ENCODE results near the gene RASSF5.
"Not testable (repeated sequence)": the region's sequence is repeated elsewhere in the genome, so short reads cannot be mapped to it uniquely, and the experiment has no call there.

The RASSF5 gene

DNA sequence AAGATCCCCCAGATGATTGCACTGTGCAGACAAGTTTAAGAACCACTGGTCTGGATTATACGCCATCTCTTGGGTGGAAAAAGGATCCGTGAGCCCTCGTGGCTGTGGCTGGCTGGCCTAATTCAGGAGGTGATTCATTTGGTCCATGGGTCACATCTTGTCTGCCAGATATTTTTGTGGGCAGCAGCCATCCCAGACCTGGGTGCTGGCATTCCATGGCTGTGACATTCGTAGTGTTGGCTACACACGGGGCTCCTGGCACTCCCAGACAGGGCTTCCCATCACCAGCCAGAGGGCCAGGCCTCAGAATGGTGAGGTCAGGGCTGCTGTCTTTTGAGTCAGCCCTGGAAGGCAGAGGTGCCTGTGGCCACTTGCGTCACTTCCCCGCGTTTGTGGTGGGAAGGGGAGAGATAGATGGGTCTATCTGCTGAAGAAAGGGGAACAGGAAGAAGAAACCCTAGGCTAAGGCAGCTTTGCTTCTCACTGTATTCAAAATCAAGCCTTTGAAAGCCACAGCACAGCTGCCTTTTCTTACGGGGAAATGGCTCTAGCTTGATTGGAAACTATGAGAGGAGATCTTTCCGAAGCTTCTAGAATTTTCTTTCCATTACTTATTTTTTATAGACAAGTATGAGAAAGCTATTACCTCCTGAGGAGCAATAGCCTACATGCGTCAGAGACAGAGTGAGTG, 72.6 kb downstream of the RASSF5 start:
- Histone ChIP-seq H3K4me3 (ENCODE audit: low read length) (no peak overlapping the region), H3K27me3 (ENCODE audit: control insufficient read depth, insufficient read depth, low read length) (no peaks in the 10 kb centered on the region), H3K36me3 (ENCODE audit: control insufficient read depth, insufficient read depth, low read length) (no peaks in the 10 kb centered on the region), H3K27ac (ENCODE audit: low read length) (no peak overlapping the region), H3K9me3 (ENCODE audit: control insufficient read depth, insufficient read depth, low read length) (no peaks in the 10 kb centered on the region), H3K4me1 (ENCODE audit: control insufficient read depth, insufficient read depth, low read length) (peaks cover 1% of the 10 kb centered on the region; the same call in 1 of the 2 replicates)
- no peak for DNase-seq (ENCODE audit: low read depth, low spot score)
- WGBS (ENCODE audit: insufficient coverage, insufficient read length) = no CpG with 5 or more reads among the region's 11 CpGs

DNA sequence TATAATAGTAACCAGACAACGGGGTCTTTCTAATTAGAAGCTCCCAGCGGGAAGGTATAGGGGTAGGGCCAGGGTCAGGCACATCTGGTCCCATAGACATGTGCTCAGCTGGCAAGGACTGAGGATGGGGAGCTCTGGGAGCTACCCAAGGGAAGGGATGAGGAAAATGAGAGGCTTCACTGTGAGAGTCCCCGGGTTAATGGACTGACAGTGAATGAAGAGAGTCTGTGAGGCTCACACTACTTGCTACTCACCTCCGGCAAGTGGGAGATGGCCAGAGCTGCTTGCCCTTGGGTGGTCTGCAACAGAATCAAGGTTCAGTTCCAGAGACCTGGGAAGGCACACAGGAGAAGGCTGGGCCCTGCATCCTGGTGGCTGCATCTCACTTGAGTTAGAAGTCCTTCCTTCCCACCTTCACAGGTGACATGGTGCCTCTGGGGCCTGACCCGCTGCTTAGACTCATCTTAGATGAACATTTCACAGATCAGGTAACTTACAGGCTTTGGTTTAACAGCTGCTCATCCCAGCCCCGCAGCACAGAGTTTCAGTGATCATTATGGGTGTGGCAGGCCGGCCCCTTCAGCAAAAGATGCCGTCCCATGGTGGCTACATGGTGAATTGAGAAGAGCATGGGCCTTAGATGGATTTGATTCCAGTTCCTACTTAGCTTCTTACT, 73.2 kb downstream of the RASSF5 start:
- Histone ChIP-seq H3K27me3 (ENCODE audit: control insufficient read depth, insufficient read depth, low read length) (no peaks in the 10 kb centered on the region), H3K9me3 (ENCODE audit: control insufficient read depth, insufficient read depth, low read length) (no peaks in the 10 kb centered on the region), H3K36me3 (ENCODE audit: control insufficient read depth, insufficient read depth, low read length) (no peaks in the 10 kb centered on the region), H3K27ac (ENCODE audit: low read length) (no peak overlapping the region), H3K4me1 (ENCODE audit: control insufficient read depth, insufficient read depth, low read length) (peaks cover 1% of the 10 kb centered on the region; the same call in 1 of the 2 replicates), H3K4me3 (ENCODE audit: low read length) (no peak overlapping the region)
- DNase-seq (ENCODE audit: low read depth, low spot score) = no peak
- WGBS (ENCODE audit: insufficient coverage, insufficient read length) = no CpG with 5 or more reads among the region's 8 CpGs

DNA sequence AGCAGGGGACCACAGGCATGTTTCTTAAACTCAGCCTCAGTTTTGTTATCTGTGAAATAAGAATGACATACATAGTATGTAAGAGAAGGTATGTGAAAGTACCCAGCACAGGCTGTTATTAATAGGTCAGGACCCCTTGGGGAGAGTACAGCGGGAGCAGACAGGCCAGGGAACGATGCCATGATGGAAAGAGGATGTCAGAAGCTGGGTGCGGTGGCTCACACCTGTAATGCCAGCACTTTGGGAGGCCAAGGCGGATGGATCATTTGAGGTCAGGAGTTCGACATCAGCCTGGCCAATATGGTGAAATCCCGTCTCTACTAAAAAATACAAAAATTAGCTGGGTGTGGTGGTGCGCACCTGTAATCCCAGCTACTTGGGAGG, 73.8 kb downstream of the RASSF5 start:
- WGBS (ENCODE audit: insufficient coverage, insufficient read length) = no CpG with 5 or more reads among the region's 7 CpGs

DNA sequence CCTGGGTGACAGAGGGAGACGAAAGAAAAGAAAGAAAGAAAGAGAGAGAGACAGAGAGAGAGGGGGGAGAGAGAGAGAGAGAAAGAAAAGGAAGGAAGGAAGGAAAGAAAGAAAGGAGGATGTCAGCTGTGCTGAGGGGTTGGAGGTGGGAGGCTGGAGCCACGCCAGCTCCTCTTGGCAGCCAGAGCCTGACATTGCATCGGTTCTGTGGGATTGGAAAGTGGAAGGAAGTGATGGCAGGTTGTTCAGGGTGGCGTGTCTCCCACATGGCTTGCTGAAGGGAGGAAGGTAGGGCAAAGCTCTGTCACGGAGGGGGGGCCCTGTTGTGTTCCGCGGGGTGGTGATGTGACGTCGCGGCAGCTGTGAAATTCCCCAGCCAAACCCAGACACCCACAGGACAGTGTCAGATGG, 74.2 kb downstream of the RASSF5 start:
- Histone ChIP-seq H3K4me3 (ENCODE audit: low read length) (no peak overlapping the region), H3K27ac (ENCODE audit: low read length) (no peak overlapping the region), H3K36me3 (ENCODE audit: control insufficient read depth, insufficient read depth, low read length) (no peaks in the 10 kb centered on the region), H3K9me3 (ENCODE audit: control insufficient read depth, insufficient read depth, low read length) (no peaks in the 10 kb centered on the region), H3K4me1 (ENCODE audit: control insufficient read depth, insufficient read depth, low read length) (peaks cover 1% of the 10 kb centered on the region; the same call in 1 of the 2 replicates), H3K27me3 (ENCODE audit: control insufficient read depth, insufficient read depth, low read length) (no peaks in the 10 kb centered on the region)
- no peak for DNase-seq (ENCODE audit: low read depth, low spot score)
- no CpG with 5 or more reads among the region's 10 CpGs for WGBS (ENCODE audit: insufficient coverage, insufficient read length)

More for the DNA sequence above, 73.8 kb downstream of the RASSF5 start:
- not testable (repeated sequence) for H3K4me3 ChIP-seq (ENCODE audit: low read length); H3K4me1 ChIP-seq (ENCODE audit: control insufficient read depth, insufficient read depth, low read length); DNase-seq (ENCODE audit: low read depth, low spot score); H3K27ac ChIP-seq (ENCODE audit: low read length); H3K27me3 ChIP-seq (ENCODE audit: control insufficient read depth, insufficient read depth, low read length); H3K36me3 ChIP-seq (ENCODE audit: control insufficient read depth, insufficient read depth, low read length); H3K9me3 ChIP-seq (ENCODE audit: control insufficient read depth, insufficient read depth, low read length)

DNA sequence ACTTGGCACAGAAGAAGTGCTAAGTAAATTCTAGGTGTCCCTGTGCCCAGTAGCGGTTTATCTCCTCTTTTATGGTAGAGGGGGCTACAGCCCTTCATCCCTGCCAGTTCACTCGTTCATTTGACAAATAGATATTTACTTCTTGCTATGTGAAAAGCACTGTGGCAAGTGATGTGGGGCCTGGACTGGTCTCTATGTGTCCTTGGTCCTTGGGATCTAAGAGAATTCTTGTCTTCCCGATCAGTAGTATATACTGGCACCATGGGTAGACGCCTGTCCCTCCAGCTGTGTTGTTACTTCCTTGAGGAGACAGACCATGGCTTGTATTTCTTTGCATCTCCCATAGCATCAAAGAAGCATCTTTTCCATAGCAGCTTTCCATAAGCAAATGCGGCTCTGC, 75.2 kb downstream of the RASSF5 start:
- Histone ChIP-seq H3K9me3 (ENCODE audit: control insufficient read depth, insufficient read depth, low read length) (no peaks in the 10 kb centered on the region), H3K4me1 (ENCODE audit: control insufficient read depth, insufficient read depth, low read length) (peaks cover 1% of the 10 kb centered on the region; the same call in 1 of the 2 replicates), H3K36me3 (ENCODE audit: control insufficient read depth, insufficient read depth, low read length) (no peaks in the 10 kb centered on the region), H3K27ac (ENCODE audit: low read length) (no peak overlapping the region), H3K4me3 (ENCODE audit: low read length) (no peak overlapping the region), H3K27me3 (ENCODE audit: control insufficient read depth, insufficient read depth, low read length) (no peaks in the 10 kb centered on the region)
- no peak for DNase-seq (ENCODE audit: low read depth, low spot score)
- WGBS (ENCODE audit: insufficient coverage, insufficient read length) = no CpG with 5 or more reads among the region's 5 CpGs

DNA sequence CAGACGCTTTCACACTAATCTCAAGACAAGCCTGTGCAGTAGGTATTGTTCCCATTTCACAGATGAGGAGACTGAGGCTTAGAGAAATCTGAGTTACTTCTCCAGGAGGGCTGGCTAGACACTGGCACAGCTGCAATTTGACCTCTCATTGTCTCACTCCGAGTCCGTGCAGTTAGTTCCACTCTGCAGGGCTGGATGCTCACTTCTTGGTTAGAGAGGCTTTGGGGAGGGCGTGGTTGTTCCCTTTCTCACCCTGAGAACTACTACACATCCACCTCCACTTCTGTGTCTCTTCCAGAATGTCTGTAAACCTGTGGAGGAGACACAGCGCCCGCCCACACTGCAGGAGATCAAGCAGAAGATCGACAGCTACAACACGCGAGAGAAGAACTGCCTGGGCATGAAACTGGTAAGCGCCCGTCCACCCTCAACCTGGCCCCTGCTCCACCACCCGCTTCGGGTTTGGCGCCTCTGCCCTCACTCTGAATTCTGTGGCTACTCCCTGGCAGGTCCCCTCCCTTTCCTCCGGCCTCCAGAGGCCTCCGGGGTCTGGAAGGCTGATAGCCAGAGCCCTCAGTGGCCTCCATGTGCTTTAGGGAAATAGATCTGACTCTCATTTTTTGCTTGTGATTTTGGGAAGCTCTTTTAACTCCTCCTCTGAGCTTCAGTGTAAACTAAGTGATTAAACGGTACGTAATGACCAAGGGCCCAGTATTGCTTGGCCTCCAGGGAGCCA, 75.8 kb downstream of the RASSF5 start:
- no peak for DNase-seq (ENCODE audit: low read depth, low spot score)
- Histone ChIP-seq H3K27ac (ENCODE audit: low read length) (no peak overlapping the region), H3K4me3 (ENCODE audit: low read length) (no peak overlapping the region), H3K27me3 (ENCODE audit: control insufficient read depth, insufficient read depth, low read length) (no peaks in the 10 kb centered on the region), H3K36me3 (ENCODE audit: control insufficient read depth, insufficient read depth, low read length) (no peaks in the 10 kb centered on the region), H3K9me3 (ENCODE audit: control insufficient read depth, insufficient read depth, low read length) (no peaks in the 10 kb centered on the region), H3K4me1 (ENCODE audit: control insufficient read depth, insufficient read depth, low read length) (peaks cover 1% of the 10 kb centered on the region; the same call in 1 of the 2 replicates)
- no CpG with 5 or more reads among the region's 18 CpGs for WGBS (ENCODE audit: insufficient coverage, insufficient read length)

DNA sequence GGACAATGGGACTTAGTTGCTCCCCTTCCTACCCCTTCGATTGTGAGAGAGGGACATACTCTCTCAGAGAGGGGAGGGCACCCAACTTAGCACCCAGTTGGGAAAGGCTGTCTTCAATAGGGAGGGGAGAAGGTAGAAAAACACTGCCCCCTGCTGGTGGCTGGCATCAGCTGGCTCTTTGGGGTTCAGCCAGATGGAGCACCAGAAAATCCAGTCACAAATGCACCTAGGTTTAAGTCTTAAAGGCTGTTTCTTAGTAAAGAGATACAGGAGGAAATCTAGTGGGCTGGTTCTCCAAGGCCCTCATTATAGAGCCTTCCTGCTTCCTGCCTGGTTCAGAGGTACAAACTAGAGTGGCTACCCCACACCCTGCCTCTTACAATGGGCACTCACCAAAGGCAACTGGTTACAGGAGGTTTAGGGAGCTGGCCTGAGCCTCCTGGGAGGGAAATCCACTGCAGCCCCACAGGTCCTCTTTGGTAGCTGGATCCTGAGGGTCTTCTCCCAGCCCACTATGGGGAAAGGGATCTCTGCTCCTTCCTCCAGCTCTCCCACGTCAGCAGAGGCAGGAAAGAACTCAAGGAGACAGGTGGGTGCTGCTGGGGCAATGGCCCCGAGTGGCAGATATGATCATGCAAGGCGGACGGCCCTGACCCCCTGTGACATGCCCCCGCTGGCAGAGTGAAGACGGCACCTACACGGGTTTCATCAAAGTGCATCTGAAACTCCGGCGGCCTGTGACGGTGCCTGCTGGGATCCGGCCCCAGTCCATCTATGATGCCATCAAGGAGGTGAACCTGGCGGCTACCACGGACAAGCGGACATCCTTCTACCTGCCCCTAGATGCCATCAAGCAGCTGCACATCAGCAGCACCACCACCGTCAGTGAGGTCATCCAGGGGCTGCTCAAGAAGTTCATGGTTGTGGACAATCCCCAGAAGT, 76.6 kb downstream of the RASSF5 start:
- peak; percentile 68 for DNase-seq (ENCODE audit: low read depth, low spot score)
- WGBS (ENCODE audit: insufficient coverage, insufficient read length) = no CpG with 5 or more reads among the region's 16 CpGs
- H3K4me3 ChIP-seq (ENCODE audit: low read length) = no peak overlapping the region

DNA sequence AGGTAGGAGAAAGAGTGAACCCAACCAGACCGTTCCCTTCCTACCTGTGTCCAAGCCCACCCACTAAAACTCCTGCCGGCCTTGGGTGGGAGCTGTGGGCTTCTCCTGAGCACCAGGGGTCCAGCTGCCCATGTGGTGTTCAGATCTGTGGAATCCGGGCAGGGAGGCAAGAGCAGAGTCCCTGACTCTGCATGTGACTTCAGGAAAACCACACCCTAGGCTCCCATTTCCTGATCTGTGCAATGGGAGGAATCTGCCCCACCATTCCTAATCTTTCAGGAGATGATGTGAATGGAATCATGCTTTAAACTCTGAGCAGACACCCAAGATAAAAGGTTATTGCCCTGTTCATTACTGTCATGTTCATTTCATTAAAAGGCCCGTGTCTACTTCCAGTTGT, 77.4 kb downstream of the RASSF5 start:
- no CpG with 5 or more reads among the region's 4 CpGs for WGBS (ENCODE audit: insufficient coverage, insufficient read length)
- Histone ChIP-seq H3K4me1 (ENCODE audit: control insufficient read depth, insufficient read depth, low read length) (peaks cover 1% of the 10 kb centered on the region; the same call in 1 of the 2 replicates), H3K4me3 (ENCODE audit: low read length) (no peak overlapping the region), H3K27ac (ENCODE audit: low read length) (no peak overlapping the region), H3K36me3 (ENCODE audit: control insufficient read depth, insufficient read depth, low read length) (no peaks in the 10 kb centered on the region), H3K27me3 (ENCODE audit: control insufficient read depth, insufficient read depth, low read length) (no peaks in the 10 kb centered on the region), H3K9me3 (ENCODE audit: control insufficient read depth, insufficient read depth, low read length) (no peaks in the 10 kb centered on the region)
- DNase-seq (ENCODE audit: low read depth, low spot score) = no peak

More for the DNA sequence above, 76.6 kb downstream of the RASSF5 start:
- Histone ChIP-seq H3K36me3 (ENCODE audit: control insufficient read depth, insufficient read depth, low read length) (no peaks in the 10 kb centered on the region), H3K27ac (ENCODE audit: low read length) (no peak overlapping the region), H3K27me3 (ENCODE audit: control insufficient read depth, insufficient read depth, low read length) (no peaks in the 10 kb centered on the region), H3K9me3 (ENCODE audit: control insufficient read depth, insufficient read depth, low read length) (no peaks in the 10 kb centered on the region), H3K4me1 (ENCODE audit: control insufficient read depth, insufficient read depth, low read length) (peaks cover 1% of the 10 kb centered on the region; the same call in 1 of the 2 replicates)

DNA sequence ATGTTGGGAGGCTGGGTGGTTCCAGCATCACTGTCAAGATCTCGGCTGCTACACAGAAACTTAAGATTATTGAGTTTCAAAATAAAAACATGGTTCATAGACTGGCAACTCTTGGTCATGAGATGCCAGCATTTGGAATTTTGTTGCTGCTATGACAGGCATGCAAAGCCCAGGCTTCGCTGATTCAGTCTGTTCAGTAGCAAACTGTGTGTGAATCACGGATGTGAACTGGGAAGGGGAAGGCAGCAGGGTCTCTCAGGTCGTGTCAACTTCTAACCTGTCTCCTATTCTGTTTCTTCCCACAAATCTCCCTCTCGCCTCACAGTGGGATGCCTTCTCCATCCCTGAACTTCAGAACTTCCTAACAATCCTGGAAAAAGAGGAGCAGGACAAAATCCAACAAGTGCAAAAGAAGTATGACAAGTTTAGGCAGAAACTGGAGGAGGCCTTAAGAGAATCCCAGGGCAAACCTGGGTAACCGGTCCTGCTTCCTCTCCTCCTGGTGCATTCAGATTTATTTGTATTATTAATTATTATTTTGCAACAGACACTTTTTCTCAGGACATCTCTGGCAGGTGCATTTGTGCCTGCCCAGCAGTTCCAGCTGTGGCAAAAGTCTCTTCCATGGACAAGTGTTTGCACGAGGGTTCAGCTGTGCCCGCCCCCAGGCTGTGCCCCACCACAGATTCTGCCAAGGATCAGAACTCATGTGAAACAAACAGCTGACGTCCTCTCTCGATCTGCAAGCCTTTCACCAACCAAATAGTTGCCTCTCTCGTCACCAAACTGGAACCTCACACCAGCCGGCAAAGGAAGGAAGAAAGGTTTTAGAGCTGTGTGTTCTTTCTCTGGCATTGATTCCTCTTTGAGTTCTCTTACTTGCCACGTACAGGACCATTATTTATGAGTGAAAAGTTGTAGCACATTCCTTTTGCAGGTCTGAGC, 79.4 kb downstream of the RASSF5 start:
- H3K27ac ChIP-seq (ENCODE audit: low read length) = no peak overlapping the region
- no CpG with 5 or more reads among the region's 13 CpGs for WGBS (ENCODE audit: insufficient coverage, insufficient read length)
- H3K4me1 ChIP-seq (ENCODE audit: control insufficient read depth, insufficient read depth, low read length) = peaks cover 1% of the 10 kb centered on the region; the same call in 1 of the 2 replicates
- no peaks in the 10 kb centered on the region for H3K27me3 ChIP-seq (ENCODE audit: control insufficient read depth, insufficient read depth, low read length)
- no peaks in the 10 kb centered on the region for H3K9me3 ChIP-seq (ENCODE audit: control insufficient read depth, insufficient read depth, low read length)
- no peak for DNase-seq (ENCODE audit: low read depth, low spot score)
- no peaks in the 10 kb centered on the region for H3K36me3 ChIP-seq (ENCODE audit: control insufficient read depth, insufficient read depth, low read length)
- no peak overlapping the region for H3K4me3 ChIP-seq (ENCODE audit: low read length)
